Epidermal melanocyte (primary cell): ENCODE data around the gene FFAR3.
"Not testable (repeated sequence)": the region's sequence is repeated elsewhere in the genome, so short reads cannot be mapped to it uniquely, and the experiment has no call there.

Experiments used
- DNase-seq: peaks from one replicate; pipeline ENCODE4 v3.0.0; 2011; ENCODE audit warnings: low spot score; ENCODE audit not compliant: insufficient read length

FFAR3 gene

GRCh38 chr19:35400773-35401100, 42.5 kb downstream of the FFAR3 start:
- DNase-seq = no peak

GRCh38 chr19:35401416-35401815, 43.2 kb downstream of the FFAR3 start:
- DNase-seq = not testable (repeated sequence)

DNA sequence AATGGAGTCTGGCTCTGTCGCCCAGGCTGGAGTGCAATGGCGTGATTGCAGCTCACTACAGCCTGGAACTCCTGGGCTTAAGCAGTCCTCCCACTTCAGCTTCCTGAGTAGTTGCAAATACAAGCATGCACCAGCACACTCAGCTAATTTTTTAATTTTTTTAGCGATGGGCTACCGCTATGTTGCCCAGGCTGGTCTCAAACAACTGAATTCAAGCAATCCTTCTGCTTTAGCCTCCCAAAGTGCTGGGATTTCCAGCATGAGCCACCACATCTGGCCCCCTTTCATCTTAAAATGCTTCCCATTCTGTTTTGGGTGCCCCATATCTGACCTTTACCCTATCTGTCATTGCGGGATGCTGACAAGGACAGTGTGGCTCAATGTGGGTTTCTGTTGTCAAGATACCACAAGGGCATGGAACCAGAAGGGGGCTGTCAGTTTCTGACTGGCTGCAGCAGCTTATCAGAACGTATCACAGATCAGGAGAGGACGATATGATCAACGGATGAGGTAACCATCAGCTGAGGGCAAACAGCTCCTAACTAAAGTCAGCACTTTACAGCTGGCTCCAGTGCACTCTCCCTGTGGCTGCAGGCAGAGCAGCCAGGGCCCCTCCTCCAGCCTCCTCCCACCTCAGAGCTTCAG, 45.0 kb downstream of the FFAR3 start:
- DNase-seq = no peak

DNA sequence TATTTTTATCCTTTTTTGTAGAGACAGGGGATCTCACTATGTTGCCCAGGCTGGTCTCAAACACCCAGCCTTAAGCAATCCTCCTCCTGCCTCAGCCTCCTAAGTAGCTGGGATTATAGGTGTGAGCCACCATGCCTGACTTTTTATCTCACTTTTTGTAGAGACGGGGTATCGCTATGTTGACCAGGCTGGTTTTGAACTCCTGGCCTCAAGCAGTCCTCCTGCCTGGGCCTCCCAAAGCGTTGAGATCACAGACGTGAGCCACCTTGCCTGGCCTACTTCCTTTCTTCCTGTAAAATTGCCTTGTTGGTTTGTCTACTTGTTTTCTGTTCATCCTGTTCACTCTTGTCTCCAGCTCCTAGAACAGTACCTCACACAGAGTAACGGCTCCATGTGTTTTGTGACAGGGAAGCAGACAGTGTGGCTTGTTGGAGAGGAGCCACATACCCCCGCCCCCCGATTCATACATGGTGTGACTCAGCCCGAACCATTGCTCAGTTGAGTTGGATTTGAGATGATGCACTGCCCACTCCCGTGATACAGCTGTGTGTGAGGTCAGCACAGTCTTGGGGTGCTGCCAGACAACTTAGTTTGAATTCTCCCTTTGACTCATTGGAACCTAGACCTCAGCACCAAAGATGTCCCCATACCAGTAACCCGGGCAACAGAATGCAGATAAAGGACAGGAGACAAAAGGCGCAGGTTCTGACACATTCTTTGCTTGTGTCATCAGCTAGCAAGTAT, 46.8 kb downstream of the FFAR3 start:
- DNase-seq = no peak

DNA sequence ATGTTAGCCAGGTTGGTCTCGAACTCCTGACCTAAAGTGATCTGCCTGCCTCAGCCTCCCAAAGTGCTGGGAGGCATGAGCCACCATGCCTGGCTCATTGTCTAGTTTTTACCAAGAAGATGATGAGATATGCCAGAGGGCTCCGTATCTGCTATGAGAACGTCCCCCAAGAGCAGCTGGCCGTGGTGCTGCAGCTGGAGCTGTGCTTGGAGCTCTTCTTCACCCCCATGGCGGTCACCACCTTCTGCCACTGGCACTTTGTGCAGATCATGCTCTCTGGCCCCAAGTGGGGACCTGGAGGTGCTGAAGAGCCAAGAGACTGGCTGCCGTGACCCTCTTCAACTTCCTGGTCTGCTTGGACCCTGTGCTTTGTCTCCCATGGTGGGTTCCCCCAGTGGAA, 49.4 kb downstream of the FFAR3 start:
- DNase-seq = no peak

DNA sequence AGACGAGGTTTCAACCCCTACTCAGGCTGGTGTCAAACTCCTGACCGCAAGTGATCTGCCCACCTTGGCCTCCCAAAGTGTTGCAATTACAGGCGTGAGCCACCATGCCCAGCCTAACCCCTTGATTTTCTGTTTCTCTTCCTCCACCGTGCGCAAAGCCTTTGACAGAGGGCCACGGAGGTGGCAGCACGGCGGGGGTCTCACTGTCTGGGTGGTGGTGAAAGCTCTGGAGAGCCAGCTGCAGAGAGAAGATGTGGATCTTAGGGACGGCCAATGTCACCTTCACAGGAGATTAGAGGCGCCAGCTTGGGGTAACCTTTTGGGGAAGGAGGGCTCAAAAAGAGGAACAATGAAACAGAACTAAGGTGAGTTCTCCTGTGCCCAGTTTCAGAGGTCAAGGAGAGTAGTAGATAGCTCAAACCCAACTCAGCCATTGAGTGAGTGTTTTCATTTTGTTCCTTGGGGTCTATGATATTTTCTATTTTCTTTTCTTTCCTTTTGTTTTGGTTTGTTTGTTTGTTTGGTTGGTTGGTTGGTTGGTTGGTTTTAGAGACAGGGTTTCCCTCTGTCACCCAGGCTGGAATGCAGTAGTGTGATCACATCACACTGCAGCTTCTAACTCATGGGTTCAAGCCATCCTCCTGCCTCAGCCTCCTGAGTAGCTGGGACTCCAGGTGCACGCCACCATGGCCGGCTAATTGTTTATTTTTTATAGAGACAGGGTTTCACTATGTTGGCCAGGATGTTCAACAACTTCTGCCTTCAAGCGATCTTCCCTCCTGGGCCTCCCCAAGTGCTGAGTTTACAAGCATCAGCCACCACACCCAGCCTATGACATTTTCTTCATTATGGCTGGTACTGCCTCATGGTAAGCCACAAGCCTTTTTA, 50.3 kb downstream of the FFAR3 start:
- no peak for DNase-seq

DNA sequence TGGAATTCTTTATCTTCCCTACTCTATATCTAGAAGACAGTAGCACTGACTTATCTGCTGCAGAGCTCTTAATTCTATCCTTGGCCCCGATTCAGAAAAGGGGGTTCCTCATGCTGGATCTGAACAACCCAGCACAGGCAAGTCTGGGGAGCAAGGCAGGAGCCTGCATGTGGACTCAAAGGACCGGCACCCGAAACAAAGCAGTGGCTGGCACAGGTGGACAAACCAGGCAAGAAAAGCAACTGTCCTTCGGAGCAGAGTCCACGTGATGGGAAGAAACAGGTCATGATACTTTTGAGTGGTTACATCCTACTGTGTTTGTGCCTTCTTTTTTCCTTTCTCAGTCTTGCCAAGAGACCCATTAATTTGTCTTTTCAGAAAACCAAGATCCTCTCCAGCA, 50.9 kb downstream of the FFAR3 start:
- no peak for DNase-seq
